ENCODE data around the gene SYNJ1.
A peak's percentile ranks its signal among the peaks of the same experiment; 100 is the strongest.
"Not testable (repeated sequence)": the region's sequence is repeated elsewhere in the genome, so short reads cannot be mapped to it uniquely, and the experiment has no call there.

SYNJ1 gene

DNA sequence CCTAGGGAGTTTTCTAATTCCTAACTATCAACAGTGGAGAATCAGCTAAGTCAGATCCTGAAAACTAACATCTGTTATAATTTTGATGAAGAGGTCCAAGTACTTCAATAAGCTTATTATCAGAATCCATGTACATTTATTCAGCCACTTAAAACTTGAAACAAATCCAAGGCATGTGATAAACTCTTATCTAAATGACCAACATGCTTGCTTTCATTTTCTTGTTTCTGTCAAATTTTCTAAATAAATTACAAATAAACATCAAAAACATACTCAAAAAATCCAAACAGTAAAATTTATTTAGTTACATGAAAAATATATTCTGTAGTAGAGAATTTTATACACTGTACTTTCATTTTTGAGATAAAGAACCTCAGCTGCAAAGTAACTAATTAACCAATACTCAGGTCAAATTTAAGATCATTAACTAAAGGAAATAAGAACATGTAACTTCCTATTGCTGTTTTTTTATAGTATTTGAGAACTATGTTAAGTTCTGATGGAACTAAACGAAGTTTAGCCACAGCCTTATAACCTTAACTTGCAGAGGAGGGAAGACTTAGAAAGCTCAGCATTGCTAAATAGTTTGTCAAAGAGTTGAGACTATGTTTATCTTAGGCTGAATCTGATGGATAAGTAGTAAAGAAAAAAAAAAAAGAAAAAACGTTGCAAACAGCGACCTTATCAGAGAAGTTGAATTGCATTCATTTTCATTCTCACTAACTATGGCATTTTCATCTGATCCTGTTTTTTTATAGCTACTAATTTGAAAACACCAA, 44.9 kb downstream of the SYNJ1 start:
- DNase-seq, result no peak

DNA sequence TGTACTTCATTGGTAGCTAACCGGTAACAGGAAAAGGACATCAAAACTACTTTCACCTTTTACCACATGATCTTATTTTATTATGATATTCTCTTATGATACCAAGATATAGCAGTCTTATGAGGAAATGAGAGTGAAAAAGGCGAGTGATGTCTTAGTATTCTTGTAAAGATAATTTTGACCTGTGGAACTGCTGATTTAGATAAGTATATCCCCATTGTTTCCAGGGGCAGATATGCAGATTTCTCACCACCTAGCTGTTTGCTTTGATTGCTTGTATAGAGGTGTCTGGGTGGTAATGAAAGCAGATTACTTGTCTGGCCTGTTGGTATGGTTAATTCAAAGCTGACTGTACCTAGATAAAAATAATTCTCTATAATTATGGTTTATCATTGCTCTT, 53.1 kb downstream of the SYNJ1 start:
- DNase-seq, result no peak

DNA sequence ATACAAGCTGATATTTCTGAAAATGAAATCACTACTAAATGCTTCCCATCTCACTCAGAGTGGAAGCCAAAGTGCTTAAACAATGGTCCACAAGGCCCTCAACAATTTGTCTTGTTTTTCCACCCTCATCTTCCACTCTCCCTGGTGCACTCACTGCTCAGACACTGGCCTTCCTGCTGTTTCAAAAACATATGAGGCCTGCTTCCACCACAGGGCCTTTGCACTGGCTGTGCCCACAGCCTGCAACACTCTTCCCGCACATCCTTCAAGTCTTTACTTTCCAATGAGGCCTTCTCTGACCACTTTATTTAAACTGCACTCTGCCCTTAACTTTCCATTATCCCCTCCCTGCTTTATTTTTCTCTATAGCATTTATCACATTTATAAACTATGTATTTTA, 53.8 kb downstream of the SYNJ1 start:
- DNase-seq, result no peak

DNA sequence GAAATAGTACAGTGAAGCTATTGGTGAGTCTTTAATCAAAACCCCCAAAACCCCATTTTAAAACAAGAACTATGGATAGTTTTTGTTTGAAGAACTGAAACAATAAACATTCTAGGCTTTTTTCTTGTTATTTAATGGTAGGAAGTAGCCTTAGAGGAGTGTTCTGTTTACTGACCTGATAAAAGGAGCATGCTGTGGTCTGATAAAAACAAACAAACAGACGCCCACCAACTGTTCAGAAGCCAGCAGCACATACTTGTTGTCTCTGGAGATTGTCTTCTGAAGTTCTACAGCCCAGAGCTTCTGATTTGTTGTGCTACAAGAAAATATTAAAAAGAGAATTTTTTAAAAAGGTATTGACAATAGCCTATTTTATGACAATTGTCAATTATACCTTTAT, 61.6 kb downstream of the SYNJ1 start:
- no peak for DNase-seq

DNA sequence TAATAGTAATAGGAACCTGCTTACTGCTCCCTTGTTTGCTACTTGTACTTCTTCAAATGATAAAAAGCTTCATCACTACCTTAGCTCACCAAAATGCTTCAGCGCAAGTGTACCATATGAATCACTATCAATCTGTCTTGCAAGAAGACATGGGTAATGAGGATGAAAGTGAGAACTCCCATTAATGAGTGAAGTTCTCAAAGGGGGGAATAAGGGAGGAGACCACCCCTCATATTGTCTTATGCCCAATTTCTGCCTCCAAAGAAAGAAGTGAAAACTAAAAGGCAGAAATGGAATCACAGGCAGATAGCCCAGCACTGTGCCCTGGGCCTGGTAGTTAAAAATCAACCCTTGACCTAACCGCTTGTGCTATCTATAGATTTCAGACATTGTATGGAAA, 63.7 kb downstream of the SYNJ1 start:
- not testable (repeated sequence) for DNase-seq

DNA sequence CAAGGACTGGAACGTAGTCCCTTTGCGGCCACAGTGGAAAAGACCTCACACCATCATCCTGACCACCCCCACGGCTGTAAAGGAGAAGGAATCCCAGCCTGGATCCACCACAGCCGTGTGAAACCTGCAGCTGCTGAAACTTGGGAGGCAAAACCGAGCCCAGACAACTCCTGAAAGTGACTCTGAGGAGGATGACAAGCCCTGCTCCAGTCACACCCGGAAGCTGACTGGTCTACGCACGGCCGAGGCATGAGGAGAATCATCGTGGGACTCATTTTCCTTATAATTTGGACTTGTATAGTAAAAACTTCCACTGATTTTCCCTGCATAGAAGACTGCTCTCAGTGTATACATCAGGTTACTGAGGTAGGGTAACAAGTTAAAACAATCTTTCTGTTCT, 65.8 kb downstream of the SYNJ1 start:
- DNase-seq, result not testable (repeated sequence)

DNA sequence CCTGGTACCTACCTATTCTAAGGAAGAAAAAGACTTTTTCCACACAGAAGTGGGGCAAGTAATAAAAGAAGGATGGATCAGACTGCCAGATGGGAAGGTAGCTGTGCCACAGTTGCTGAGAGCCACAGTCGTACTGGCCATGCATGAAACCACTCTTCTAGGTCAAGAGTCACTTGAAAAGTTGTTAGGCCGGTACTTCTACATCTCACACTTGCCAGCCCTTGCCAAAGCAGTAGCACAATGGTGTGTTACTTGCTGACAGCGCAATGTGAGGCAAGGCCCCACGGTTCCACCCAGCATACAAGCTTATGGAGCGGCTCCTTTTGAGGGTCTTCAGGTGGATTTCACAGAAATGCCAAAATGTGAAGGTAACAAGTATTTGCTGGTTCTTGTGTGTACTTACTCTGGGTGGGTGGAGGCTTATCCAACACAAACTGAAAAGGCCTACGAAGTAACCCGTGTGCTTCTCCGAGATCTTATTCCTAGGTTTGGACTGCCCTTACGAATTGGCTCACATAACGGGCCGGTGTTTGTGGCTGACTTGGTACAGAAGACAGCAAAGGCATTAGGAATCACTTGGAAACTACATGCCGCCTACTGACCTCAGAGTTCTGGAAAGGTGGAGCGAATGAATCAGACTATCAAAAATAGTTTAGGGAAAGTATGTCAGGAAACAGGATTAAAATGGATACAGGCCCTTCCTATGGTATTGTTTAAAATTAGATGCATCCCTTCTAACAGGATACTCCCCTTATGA, 66.6 kb downstream of the SYNJ1 start:
- DNase-seq, result not testable (repeated sequence)

DNA sequence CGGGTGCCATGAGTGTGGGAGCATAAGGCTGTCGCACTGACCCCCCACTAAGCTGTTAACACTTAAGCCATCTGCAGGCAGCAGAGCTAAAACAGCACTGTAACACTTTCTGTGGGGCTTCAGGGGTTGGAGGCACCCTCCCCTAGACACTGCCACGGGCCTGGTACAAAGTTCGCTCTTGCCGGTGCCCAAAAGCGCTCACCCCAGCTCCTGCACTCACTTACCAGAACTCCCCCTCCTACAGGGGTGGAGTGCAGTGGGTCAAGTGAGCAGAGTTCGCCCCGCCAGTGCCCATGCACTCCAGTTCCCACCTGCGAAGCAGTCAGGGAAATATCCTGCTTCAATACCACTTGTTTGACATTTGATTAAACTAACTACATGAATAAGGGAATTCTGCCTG, 69.3 kb downstream of the SYNJ1 start:
- DNase-seq, result no peak

DNA sequence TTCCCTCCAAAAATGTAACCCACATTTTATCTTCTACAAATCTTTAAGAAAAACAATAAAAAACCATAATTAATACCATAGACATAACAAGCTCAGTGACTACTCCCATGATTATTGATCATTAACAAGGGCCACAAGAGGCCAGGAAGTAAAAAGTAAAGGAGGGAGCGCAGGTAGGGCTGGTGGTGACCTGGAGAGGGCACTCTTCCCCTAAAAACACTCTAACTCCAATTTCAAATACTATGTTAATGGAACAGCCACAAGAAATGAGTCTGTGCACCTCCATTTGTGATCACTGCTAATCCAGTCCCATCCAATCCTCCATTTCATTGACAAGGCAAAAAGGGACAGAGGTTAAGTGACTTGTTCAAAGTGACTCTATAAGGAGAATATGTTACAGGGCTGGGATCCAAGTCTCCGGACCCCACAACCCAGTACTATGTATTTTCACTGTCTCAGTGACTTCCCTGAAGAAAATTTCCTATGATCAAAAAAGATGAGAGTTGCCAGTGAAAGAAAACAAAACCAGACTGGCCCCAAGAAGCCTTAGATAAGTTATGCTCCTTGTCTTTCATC, 74.4 kb downstream of the SYNJ1 start:
- DNase-seq, result no peak

DNA sequence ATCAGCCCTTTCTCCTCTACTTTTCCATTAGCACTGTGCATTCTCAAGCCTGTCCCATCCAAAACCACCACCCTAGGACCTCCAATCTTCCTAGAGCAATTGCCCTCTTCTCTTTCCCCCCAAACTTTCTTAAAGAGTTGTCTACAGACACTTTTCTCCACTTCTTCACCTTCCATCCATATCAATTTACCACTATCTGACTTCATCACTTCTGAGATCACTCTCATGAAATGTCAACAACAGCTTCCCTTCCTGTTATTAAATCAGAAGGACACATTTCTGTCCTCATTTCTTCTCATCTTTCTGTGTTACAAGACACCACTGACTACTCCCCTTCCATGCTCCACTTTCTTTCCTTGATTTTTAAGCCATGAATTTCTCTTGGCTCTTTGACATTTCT, 79.6 kb downstream of the SYNJ1 start:
- no peak for DNase-seq

DNA sequence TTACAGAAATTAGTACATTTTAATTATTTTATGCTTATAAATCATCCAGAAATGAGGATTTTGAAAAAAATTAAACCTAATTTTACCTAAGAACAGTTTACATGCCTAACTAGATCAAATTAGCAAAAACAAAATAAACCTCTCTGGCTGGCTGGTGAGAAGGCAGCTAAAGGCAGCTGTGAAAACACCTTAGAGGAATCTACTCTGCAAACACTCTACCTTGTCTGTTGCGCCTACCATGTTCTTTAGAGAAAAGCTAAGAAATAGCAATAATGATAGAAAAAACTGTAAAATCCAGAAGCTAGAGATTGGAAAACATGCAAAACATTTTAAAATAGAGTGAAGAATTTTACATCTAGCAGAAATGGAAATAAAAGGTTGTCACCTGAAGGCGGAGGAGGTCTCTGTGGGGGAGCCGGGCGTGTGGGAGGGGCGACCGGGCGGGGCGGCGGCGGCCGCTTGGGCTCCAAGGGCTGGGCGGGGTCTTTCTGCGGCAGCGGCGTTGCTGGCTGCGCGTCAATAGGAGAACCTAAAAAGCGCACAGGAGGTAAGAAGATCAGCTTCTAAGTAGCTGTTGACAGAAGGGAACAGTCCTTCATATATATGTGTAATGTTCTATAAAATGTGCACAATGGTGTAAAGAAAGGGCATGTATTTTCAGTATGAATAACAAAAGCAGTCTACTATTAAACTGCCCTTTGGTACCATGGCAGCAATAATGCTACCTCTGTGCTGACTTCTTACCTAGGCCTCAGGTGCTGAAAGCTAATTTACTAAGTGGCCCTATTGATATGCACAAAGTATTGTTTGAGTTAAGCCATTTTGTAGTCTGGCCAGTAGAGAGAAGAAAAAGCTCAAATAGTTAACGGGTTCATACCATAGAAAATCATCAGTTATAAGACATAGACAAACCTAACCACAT, 82.3 kb downstream of the SYNJ1 start:
- DNase-seq, result no peak

DNA sequence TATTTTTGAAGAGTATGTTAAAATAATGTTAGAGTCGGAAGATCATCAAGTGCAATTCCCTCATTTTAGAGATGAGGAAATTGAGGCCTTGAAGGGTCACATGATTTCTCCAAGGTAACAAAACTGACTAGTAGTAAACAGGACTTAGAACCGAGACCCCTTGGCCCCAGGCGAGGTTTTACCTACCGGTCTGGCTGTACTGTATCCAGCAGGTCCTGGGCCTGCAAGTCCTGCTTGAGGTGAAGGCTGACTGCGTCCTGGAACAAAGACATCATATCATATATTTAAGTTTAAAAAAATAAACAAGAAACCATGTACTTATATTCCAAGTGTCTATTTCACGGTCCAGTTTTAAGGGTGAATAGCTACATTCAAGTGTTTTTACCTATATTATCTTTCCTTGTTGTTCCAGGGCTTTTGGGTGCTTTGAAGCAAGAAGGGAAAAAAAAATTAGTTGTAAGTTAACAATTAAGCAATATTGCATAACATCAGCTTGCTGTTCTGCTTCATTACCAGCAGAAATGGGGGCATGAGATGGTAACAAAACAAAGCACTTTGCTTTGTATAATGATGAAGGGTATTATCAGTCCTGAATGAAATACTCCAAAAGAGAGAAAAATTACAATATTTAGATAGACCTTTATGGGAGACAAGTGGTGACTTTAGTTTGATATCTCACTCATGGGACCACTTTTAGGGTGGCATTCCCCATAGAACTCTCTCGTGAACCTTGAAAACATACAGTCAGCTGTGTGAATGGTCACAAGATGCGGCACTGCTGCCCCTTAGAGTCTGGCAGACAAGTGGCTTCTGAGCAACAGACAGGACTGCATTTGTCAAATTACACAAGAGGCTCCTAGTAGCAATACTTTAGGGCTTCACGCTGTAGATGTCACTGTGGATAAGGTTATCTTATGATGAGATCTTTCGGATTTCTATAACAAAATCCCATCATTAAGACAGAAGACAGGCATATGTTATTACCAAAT, 85.8 kb downstream of the SYNJ1 start:
- DNase-seq, result no peak

DNA sequence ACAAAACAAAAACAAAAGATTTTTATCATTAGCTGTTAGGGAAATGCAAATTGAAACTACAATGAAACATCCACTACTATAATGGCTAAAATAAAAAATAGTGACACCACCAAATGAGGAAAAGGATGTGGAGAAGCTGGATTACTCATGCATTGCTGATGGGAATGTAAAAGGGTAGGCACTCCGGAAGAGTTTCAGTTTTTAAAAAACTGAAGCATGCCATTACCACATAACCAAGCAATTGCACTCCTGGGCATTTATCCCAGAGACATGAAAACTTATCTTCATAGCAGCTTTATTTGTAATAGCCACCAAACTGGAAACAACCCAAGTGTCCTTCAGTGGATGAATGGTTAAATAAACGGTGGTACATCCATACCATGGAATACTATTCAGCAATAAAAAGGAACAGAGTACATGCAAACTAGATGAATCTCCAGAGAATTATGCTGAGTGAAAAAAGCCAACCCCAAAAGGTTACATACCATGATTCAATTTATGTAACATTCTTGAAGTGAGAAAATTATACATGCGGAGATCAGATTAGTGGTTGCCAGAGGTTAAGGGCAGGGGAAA, 101.1 kb downstream of the SYNJ1 start:
- no peak for DNase-seq

DNA sequence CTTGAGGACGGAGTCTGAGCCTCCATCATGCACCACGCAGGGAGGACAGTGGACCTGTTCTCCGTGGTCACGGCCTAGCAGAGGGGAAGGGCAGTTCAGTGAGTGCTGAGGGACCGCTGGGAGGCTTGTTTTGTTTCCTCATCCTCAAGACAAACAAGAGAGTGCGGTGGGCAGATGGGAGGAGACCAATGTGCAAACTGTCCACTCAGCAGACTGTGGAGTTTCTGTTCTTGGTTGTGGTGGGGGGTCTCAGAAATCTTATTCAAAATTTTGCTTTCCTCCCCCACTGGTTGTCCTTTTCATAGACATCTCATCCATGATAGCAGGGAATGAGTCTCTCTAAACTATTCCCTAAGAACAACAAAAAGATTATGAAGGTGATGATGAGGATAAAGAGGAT, 109.6 kb downstream of the SYNJ1 start:
- not testable (repeated sequence) for DNase-seq

DNA sequence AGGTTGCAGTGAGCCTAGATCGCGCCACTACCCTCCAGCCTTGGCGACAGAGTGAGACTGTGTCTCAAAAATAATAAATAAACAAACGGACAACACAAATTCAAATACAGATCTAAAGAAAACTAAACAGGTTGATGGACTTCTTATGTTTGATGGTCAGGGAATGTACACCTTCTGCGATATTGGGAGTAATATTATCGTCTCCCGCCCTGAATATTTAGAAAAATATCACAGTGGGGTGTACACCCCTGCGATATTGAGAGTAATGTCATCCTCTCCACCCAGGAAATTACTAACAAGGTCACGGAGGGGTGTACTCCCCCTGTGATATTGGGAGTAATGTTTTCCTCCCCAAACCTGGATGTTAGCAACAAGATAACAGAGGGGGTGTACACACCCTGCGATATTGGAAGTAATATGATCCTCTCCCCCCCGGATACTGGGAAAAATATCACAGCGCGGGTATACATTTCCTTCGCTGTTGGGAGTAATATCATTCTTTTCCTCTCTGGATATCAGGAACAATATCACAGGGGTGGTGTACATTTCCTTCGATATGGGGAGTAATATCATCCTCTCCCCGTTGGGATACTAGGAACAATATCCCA, 114.3 kb downstream of the SYNJ1 start:
- DNase-seq, result no peak

DNA sequence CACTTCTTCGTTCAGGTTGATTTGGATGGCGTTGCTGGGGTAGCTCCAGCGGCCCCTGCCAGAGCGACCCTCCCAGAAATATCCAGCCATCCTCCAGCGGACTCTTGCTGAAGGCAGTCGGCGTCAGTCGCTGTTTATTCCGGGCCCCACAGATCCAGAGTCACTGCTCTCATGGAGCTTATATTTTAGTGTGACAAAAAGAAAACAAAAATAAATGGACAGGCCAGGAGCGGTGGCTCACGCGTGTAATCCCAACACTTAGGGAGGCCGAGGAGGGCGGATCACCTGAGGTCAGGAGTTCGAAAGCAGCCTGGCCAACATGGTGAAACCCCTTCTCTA, 114.8 kb downstream of the SYNJ1 start:
- no peak for DNase-seq

DNA sequence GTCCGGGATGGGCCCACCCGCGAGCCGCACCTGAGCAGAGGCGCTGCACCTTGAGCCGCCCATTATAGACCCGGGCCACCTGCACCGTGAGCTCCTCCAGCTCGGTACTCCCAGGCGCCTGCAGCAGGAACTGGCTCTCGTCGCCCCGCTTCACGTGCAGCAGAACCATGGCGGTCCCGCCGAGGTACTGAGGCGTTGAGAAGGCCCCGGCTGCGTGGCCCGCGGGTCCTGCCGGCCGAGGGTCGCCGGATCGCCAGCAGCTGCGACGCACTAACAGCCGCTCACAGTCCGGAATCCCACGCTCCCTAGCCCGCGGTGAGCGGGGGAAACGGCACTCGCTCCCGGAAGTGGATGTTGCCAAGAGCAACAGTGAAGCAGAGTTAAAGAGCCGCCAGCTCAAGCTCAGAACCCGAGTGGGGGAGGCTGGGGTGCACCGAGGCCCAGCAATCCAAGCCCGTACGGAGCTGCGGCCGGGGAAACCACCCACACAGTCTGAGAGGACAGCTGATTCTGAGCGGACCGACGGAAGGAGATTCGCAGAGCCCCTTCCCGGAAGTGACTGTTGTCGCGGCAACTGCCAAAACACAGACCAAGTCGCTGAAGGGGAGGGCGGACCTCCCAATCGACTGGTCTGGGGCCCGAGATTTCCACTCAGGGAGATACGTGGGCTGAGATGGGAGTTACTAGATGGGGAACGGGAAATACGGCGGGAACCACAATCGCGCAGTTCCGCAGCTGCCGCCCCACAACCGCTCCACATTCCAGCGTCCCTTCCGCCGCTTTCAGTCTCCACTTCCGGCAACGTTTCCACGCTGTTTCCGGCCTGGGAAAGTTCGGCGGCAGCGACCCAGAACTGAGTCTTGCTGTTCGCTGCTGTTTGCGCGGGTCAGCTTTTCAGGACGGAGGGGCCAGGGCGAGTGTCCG, 115.5 kb downstream of the SYNJ1 start, which contains the start of gene CFAP298:
Gene CFAP298 (minus strand): TSS at position 303 of the 924 bp plus-strand sequence. CDS start 134 bp downstream, at position 169.
- peak; percentile 84 for DNase-seq

DNA sequence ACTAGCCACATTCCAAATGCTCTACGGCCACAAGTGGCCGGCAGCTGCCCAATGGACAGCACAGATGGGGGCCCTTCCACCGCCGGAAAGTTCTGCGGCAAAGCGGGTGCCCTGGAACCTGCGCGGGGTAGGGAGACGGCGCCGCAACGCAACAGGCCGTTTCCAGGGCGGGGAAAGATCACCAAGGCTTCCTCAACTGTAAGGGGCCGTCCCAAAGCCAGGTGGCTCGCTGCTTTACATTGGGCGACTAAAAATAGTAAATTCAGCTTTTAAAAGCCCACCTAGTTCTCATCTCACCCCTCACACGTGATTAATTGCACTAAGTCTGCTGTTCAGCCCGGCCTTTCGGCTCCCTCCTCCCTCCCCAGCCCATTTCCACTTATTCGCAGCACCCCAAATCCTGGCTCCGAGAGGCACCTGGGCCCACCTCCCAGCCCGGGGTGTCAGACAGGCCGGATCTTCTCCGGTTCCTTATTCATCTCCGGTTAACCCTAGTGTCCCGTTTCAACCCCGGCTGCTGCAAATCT, 116.3 kb downstream of the SYNJ1 start:
- peak; percentile 27 for DNase-seq

DNA sequence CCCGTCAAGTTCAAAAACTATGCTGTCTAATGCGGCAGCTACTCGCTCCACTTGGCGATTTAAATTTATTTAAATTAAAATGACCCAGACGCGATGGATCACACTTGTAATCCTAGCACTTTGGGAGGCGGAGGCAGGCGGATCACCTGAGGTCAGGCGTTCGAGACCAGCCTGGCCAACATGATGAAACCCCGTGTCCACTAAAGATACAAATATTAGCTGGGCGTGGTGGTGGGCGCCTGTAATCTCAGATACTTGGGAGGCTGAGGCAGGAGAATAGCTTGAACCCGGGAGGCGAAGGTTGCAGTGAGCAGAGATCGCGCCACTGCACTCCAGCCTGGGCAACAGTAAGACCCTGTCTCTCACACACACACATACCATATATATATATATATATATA, 116.9 kb downstream of the SYNJ1 start:
- DNase-seq, result not testable (repeated sequence)
